ENCODE results near the gene KLRG1. TPM values are rescaled to one million over a fixed set of nuclear protein-coding genes. Genes with fewer than 3 reads are reported as not detected.

The KLRG1 gene
- total RNA-seq, 1 experiment from 2014 or later, result 2.1 TPM

DNA sequence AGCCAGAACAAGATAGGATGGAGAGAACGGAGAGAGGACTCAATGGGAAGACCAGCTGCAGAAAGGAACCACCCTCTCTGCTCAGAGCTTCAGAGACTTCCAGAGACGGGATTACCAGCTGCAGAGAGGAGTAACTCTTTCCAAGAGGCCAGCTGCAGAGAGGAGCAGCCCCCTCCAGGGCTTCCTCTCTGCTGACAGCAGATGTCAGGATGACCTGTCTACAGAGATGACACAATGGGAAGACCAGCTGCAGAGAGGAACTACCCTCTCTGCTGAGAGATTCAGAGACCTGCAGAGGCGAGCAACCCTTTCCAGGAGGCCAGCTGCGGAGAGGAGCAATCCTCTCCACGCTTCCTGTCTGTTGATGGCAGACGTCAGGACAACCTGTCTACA is 61.8 kb downstream of the KLRG1 start:
- Mint-ChIP-seq H3K27me3 (ENCODE audit: low read depth) (no peaks in the 10 kb centered on the region), H3K9me3 (no peaks in the 10 kb centered on the region), H3K4me3 (no peak overlapping the region), H3K27ac (no peak overlapping the region), H3K36me3 (ENCODE audit: insufficient read depth in 1 of 3, low read depth in 3 of 3) (no peaks in the 10 kb centered on the region), H3K4me1 (no peaks in the 10 kb centered on the region)
- Histone ChIP-seq H3K18ac (ENCODE audit: insufficient read length, low read depth, low read length) (no peak overlapping the region), H3K14ac (ENCODE audit: insufficient read depth, low read length) (no peak overlapping the region), H3K4ac (ENCODE audit: low read depth, low read length) (no peak overlapping the region), H2BK120ac (ENCODE audit: low read depth, low read length, poor library complexity, severe bottlenecking) (no peak overlapping the region), H4K8ac (replicated peaks; ENCODE audit: insufficient read length, low read depth, low read length) (no peak overlapping the region), H4K5ac (ENCODE audit: insufficient read length, low read depth, low read length) (no peak overlapping the region), H3T11ph (ENCODE audit: low read length) (no peak overlapping the region), H2BK15ac (ENCODE audit: low read depth, low read length) (no peak overlapping the region), H2BK20ac (ENCODE audit: low read depth, low read length, poor library complexity, severe bottlenecking) (no peak overlapping the region), H3K27me3 (ENCODE audit: insufficient read depth, low read length) (no peaks in the 10 kb centered on the region), H2AK5ac (ENCODE audit: insufficient read length, low read length) (no peak overlapping the region), H3K9ac (ENCODE audit: extremely low read depth, insufficient read length, low read length) (no peak overlapping the region), H3K79me1 (ENCODE audit: insufficient read depth, low read depth, low read length, poor library complexity, severe bottlenecking) (no peaks in the 10 kb centered on the region), H2BK5ac (ENCODE audit: insufficient read length, low read length) (no peak overlapping the region), H3K27ac (ENCODE audit: insufficient read length, low read depth, low read length) (no peak overlapping the region), H4K20me1 (ENCODE audit: control insufficient read depth, insufficient read depth, insufficient read length) (no peaks in the 10 kb centered on the region), H2BK12ac (ENCODE audit: insufficient read length, low read depth, low read length) (no peak overlapping the region), H3K4me2 (ENCODE audit: insufficient read depth, insufficient read length, low read length) (no peak overlapping the region), H3K79me2 (ENCODE audit: insufficient read depth, low read length) (no peaks in the 10 kb centered on the region), H3K9me3 (ENCODE audit: control insufficient read depth, low read depth, low read length) (no peaks in the 10 kb centered on the region), H3K23me2 (ENCODE audit: insufficient read length, low read depth, low read length, poor library complexity, severe bottlenecking) (no peaks in the 10 kb centered on the region), H3K56ac (ENCODE audit: insufficient read length, low read depth, low read length) (no peak overlapping the region), H3K4me1 (ENCODE audit: insufficient read depth, low read length) (no peaks in the 10 kb centered on the region), H4K91ac (ENCODE audit: insufficient read length, low read depth, low read length) (no peak overlapping the region), H2AFZ (ENCODE audit: low read length) (no peak overlapping the region), H3K23ac (ENCODE audit: insufficient read length, low read depth, low read length) (no peak overlapping the region)
- WGBS (ENCODE audit: extremely low coverage, insufficient read length, low lambda C conversion rate), result no CpG with 5 or more reads among the region's 6 CpGs
- TF ChIP-seq, protein P1, sequence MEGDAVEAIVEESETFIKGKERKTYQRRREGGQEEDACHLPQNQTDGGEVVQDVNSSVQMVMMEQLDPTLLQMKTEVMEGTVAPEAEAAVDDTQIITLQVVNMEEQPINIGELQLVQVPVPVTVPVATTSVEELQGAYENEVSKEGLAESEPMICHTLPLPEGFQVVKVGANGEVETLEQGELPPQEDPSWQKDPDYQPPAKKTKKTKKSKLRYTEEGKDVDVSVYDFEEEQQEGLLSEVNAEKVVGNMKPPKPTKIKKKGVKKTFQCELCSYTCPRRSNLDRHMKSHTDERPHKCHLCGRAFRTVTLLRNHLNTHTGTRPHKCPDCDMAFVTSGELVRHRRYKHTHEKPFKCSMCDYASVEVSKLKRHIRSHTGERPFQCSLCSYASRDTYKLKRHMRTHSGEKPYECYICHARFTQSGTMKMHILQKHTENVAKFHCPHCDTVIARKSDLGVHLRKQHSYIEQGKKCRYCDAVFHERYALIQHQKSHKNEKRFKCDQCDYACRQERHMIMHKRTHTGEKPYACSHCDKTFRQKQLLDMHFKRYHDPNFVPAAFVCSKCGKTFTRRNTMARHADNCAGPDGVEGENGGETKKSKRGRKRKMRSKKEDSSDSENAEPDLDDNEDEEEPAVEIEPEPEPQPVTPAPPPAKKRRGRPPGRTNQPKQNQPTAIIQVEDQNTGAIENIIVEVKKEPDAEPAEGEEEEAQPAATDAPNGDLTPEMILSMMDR (conservative IDR thresholded peaks at IDR 0.05), result no peak
- no peak for DNase-seq
